HS-27A (cell line): Measurements from ENCODE around the gene ARRDC3.

ENCODE experiments used
- DNase-seq: peaks from one replicate; pipeline ENCODE4 v3.0.0-alpha.2; 2012; ENCODE audit warnings: low read depth, missing footprints

Gene ARRDC3

GRCh38 chr5:91384671-91385430, 1.7 kb upstream of the ARRDC3 start:
- DNase-seq, result no peak

GRCh38 chr5:91383956-91384300, 811 bp upstream of the ARRDC3 start:
- DNase-seq, result no peak

DNA sequence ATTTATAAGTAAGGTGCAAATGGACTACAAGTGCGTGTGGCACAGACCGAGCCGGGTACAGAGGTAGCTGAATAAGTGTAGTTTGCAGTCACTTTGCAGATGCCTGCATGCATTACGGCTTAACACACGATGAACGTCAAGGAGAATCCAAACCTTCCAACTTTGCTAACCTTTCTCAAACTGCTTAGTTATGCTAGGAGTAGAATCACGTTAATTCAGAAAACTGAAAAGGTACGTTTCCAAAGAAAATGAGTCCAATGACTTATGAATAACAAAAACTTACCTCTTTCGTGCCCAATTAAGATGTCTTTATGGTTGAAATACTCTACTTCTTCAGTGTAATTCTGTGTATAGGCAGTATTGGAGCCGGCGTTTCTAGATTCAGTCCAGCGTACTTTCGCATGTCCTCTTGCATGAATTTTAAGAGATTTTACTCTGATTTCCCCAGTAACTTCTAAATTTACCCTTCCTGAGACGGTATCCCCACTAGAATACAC, 539 bp downstream of the ARRDC3 start:
- DNase-seq, result no peak

DNA sequence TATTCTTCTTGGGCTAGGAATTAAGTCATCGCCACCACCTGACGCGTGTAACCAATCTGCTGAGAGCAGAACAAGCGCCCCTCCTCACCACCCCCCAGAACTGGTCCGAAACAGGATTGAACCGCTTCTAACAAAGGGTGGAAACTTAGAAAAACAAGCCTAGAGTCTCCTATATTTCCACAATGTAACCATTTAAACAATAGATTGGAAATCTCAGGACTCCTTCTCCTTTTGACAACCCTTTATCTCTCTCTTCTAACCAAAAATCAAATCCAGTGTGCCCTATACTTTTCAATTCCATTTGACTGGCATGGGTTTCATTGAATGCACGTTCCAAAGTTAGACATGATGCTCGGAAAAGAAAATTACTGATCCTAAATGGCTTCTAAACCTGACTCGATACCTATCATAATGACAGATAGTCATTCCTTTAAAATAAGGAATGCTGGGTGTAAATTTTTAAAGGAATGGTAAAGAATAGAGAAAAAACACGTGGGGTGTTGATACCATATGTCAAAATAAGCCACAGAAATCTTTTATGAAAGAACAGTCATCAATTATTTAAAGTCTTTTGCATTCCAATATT, 1.2 kb downstream of the ARRDC3 start:
- DNase-seq, result no peak

DNA sequence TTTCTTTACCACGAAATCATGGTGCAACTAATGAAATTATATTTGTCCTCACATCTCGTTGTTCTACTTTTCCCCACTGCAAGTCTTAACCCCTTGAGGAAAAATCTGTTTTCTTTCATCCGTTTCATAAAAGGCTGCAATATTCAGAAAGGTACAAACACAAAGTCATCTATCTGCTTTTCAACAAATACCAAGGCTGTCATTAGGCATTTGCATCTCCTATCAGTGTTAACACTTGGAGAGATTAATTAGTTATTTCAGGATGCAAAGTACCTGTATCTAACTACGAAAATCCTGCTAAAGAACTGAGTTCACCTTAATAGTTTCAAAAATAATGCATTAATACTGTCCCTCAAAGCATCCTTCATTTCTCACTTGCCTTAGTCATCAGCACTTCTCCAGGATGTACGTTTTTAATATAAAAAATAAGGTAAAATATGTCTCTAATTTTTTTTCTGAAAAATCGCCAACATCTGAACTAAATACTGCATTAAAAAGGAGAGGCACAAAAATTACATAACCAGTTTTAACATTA, 1.8 kb downstream of the ARRDC3 start:
- DNase-seq, result no peak

- DNase-seq, result peak; percentile 63
Measured at GRCh38 chr5:91380491-91381238, 2.5 kb downstream of the ARRDC3 start.

DNA sequence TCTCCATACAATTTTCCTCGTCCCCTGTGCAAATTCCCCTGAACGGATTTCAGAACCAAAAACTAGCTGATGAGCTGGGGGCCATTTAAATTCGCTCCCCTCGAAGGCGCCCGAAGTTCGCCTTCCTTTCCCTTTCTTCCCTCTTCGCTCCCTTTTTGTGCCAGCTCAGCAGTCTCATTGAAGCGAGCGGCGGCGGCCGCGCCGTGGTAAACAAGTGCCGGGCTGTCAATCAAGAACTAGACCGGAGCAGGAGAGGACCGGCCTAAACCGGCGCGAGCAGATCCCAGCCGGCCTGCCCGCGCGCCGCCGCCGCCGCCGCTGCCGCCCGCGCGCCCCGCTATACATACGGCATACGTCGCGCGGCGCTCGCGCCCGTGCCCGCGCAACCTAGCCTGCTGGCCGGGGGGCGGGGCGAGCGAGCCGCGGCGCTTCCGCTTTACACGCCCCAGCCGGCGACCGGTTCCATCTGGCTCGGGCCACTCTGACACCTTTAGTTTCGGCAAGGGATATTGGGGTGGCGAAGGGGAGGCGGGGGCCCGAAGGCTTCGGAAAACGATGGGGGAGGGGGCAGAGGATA, 3.1 kb downstream of the ARRDC3 start:
- DNase-seq, result peak; percentile 67

- DNase-seq, result no peak
Measured at GRCh38 chr5:91379246-91379913, 3.7 kb downstream of the ARRDC3 start.

DNA sequence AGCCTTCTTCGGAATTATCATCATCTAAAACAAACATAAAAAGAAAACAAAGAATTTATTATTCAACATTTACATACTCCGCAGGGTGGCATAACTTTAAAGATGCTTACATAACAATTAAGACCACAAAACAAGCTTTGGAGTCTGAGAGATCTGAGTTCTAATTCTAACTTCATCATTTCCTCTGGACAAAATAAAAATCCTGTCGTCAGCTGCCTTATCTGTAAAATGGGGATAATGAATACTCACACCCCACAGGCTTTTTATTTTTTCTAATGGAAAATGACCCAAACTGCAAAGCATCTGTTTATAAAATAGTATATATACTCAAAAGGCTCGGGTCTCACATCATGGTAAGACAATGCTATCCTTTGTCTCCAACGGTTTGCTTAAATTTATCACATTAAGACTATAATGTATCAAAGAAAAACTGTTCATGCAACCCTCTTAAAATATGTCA, 4.3 kb downstream of the ARRDC3 start:
- no peak for DNase-seq

- no peak for DNase-seq
Measured at GRCh38 chr5:91374893-91375520, 8.1 kb downstream of the ARRDC3 start.

GRCh38 chr5:91373600-91373999, 9.5 kb downstream of the ARRDC3 start:
- DNase-seq, result no peak

GRCh38 chr5:91373006-91373405, 10.1 kb downstream of the ARRDC3 start:
- DNase-seq, result no peak

- no peak for DNase-seq
Measured at GRCh38 chr5:91369480-91369879, 13.6 kb downstream of the ARRDC3 start.

- DNase-seq, result no peak
Measured at GRCh38 chr5:91367908-91368648, 15.0 kb downstream of the ARRDC3 start.

- DNase-seq, result no peak
Measured at GRCh38 chr5:91367344-91367743, 15.8 kb downstream of the ARRDC3 start.

- DNase-seq, result no peak
Measured at GRCh38 chr5:91366551-91366950, 16.6 kb downstream of the ARRDC3 start.

- DNase-seq, result no peak
Measured at GRCh38 chr5:91365498-91365897, 17.6 kb downstream of the ARRDC3 start.

- no peak for DNase-seq
Measured at GRCh38 chr5:91362935-91363334, 20.2 kb downstream of the ARRDC3 start.

DNA sequence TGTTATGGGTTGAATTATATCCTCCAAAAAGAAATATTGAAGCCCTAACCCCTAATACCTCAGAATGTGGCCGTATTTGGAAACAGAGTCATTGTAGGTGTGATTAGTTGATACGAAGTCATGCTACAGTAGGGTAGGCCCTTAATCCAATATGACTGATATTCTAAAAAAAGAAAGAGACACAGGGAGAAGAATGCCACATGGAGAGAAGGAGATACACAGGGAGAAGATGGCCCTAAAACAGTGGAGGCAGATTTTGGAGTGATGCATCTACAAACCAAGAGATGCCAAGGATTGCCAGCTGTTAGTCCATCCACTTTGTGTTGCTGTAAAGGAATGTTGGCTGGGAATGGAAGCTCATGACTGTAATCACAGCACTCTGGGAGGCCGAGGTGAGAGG, 21.3 kb downstream of the ARRDC3 start:
- DNase-seq, result no peak

GRCh38 chr5:91361055-91361701, 21.9 kb downstream of the ARRDC3 start:
- no peak for DNase-seq
